HG03175 (cell line): ENCODE data around the gene ARHGAP22.

Experiments used
- ATAC-seq: cut with Tn5 transposase; IDR thresholded peaks from one replicate; pipeline ENCODE4 v1.9.1; 2021; ENCODE audit warnings: mild to moderate bottlenecking, moderate library complexity; ENCODE audit not compliant: unreplicated experiment

ARHGAP22 gene

GRCh38 chr10:48455392-48456151 lies 149.3 kb downstream of the ARHGAP22 start:
- ATAC-seq, result no peak

GRCh38 chr10:48455055-48455391 lies 149.8 kb downstream of the ARHGAP22 start:
- no peak for ATAC-seq

- ATAC-seq, result no peak
Observed at GRCh38 chr10:48454302-48455054, 150.4 kb downstream of the ARHGAP22 start.

- no peak for ATAC-seq
Observed at GRCh38 chr10:48453451-48454301, 151.2 kb downstream of the ARHGAP22 start.

GRCh38 chr10:48452879-48453412 lies 151.9 kb downstream of the ARHGAP22 start:
- ATAC-seq, result no peak

DNA sequence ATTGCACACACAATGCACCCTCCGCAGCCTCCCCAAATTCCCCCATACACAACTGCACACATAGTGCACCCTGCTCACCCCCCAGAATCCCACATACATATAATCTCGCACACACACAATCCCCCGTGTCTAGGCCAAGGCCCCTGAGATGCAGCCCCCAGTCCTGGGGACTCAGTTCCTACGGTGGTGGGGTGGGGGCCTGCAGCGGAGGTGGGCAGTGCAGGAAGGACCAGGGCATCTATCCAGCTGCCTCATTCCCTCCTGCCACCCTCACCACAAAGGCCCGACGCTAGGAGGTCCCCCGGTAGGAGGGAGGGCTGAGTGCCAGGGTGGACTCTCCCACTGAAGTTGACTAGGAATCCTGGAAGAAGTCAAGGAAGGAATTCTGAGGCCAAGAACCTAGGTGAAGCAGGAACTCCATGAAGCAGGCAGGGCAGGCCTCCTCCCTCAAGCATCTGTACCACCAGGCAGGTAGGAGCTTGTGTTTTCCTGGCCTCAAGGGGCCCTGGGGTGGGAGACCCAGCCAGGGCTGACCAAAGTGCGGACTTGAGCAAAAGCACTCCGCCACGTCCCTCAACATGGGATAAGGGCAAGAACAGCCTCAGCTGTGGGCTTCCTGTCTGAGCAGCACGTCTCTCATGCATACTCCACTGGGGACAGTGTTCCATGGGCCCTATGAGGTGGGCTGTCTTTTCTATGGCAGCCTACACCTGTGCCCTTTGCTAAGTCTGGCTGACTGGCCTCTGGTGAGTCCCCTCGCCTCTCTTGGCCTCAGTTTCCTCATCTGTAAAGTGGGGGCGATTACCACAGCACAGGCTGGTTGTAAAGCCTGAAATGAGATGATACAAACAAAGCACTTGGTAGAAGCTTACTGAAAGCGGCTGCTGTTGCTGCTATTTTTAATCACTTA lies 152.6 kb downstream of the ARHGAP22 start:
- no peak for ATAC-seq

DNA sequence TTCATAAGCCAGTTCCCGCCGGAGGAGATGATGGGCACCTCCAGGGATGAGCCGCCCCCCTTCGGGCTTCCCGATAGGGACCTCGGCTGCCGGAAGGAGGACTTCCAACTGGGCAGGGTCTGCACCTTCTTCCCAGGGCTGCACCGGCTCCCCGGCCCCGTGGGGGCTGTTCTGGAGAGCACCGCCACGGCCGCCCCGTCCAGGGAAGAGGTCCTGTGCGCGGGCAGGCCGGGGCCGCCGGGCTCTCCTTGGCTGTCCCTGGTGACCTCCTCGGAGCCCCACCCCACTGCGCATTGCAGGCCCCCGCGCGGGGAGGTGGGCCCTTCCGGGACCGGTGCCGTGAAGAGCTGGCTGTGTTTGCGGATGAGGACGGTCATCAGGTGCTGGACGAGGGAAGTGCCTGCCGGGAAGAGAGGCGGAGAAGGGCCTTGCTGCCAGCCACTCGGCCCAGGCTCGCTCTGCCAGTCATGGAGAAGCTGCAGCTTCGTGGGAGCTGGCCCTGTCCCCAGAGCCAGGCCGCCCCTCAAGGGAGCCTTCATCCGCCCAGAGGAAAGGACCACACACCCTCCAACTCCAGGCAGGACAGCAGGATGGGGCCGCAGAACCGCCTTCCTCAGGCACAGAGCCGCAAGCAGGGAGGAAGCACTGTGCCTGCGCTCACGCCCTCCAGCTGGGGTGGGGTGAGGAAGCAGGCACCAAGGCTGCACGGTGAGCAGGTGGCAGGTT lies 154.0 kb downstream of the ARHGAP22 start:
- ATAC-seq, result no peak

- ATAC-seq, result no peak
Observed at GRCh38 chr10:48450233-48450740, 154.6 kb downstream of the ARHGAP22 start.

DNA sequence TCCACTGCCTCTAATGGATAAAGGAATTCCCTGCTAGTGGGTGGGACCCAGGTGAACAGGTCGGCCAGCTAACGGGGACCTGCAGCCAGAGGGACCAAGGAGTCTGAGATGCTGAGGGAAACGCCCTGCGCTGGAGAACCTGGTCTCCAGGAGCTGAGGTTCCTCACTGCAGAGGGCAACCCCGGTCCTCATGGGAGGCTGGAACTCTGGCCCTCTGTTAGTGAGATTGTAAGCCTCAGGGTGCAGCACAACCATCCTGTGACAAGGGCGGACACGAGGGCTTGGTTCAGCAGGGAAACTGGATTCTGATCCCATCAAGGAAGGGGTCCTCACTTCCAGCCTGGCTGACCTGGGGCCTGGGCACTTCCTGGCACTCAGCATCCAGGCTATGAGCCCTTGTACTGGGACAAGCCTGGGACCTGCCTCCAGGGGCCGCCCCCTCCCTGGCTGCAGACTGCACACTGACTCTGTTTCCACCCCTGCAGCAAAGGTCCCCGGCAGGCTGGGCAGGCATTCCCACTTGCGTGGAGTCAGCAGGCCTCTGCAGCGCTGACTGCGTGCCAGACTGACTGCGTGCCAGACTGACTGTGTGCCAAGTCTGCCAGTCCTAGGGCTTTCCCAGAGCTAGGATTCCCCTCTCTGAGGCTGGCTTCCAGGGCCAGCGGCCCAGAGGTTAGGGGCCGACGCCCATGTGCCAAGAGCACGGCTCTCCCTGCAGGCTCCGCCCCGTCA lies 155.2 kb downstream of the ARHGAP22 start:
- ATAC-seq, result no peak

DNA sequence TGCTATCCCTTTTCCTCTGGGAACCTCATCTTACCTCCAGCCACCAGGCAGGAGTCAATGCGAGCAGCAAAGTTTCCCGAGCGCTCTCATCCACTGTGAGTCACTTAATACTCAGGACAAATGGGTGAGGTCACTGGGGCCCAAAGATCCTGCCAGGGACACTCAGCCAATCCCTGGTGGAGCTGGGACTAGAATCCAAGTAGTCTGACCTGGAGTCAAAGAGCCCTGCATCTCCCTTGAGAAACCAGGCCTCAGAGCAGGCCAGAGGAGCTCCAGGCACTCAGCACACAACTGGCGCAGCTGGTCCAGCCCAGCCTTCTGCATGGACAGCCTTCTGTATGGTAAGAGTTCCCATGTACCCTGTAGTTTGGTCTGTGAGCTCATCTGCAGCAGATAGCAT lies 156.1 kb downstream of the ARHGAP22 start:
- ATAC-seq, result no peak

DNA sequence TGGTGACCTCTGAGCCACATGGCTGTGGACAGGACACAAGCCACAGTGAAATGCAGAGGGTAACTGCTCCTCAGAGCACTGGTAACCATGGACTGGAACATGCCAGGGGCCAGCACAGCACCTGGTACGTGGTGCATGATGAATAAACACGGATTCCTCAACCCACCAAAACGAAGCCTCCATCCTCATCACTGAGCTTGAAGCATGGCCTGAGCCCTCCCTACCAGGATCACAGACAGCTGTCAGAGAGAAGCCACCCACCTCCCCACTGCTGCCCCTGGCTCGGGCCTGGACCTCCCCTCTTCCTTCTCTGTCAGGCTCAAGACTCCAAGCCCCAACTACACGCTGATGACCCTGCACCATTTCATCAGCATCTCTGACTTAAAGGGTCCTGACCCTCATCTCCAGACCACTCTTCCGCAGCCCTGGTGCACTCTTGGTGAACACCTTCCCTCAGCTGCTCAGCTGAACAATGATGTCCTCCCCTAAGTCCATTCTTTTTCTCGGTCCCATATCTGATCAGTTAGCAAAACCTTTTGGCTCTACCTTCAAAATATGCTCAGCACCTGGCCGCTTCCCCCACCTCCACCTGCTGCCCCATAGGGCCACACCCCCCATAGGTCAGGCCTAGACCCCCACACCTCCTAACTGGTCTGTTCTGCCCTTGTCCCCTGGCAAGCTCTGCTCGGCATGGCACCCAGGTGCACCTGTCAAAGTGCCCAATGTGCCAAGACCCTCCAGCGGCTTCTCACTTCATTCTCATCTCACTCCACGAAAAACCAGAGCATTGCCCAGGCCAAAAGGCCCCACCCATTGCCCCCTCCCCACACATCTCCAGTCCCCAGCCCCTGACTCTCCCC lies 157.3 kb downstream of the ARHGAP22 start:
- no peak for ATAC-seq

GRCh38 chr10:48446785-48447184 lies 158.1 kb downstream of the ARHGAP22 start:
- ATAC-seq, result no peak

- no peak for ATAC-seq
Observed at GRCh38 chr10:48445932-48446331, 158.9 kb downstream of the ARHGAP22 start.

DNA sequence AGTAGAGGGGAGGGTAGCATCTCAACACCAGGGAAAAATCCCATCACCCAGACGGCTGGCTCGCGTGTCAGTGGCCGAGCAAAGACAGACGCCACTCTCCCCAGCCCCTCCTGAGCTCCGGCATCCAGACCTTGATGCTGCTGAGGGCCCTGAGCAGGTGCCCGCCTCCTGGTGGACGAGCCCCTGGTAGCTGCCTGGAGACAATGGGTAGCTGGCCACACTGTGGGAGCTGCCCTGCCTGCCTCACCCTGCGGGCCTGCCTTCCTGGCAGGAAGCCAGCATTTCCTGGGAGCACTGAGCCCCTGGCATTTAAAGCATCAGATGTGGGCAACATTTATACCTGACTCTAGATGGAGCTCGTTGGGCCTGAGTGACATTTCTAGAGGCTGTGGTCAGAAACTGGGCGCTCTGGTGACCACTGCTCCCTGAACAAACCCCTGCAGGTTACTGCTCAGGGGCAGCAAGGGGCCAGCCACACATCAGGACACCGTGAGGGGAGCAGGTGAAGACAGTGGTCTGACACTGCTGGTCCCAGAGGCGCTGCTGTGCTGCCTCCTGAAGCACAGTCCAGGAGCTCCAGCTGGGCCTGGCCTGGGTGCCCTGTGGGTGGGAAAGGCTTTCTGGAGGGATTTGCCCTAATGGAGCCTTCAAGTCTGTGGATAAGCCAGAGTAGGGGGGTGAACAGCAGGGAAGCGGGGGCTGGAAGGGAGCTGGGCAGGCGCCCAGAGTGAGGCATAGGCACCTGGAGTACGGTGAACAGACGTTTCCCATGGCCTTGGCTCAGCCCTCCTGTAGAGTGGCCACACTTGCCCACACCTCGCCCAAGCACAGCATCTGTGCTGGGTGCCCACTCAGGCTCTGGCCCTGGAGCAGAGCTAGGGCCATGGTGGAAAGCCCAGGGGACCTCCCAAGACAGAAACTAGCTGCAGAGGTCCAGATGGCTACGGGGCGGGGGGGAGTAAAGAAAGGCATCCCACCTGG lies 159.7 kb downstream of the ARHGAP22 start:
- ATAC-seq, result no peak

- no peak for ATAC-seq
Observed at GRCh38 chr10:48444266-48444665, 160.6 kb downstream of the ARHGAP22 start.

GRCh38 chr10:48442809-48443177 lies 162.1 kb downstream of the ARHGAP22 start:
- ATAC-seq, result no peak
